HEK293 (cell line): ENCODE measurements around the gene TNC.

ENCODE experiments used
- ATF2 ChIP-seq: fragments of 450-650 bp; formaldehyde crosslinking; IDR thresholded peaks from 2 replicates; pipeline ENCODE4 v1.5.1; 2016; ENCODE audit warnings: missing biosample characterization, missing genetic modification characterization, low read depth
- BCL6B ChIP-seq: fragments of 450-650 bp; formaldehyde crosslinking; IDR thresholded peaks from 2 replicates; pipeline ENCODE4 v1.5.1; 2017; ENCODE audit warnings: missing biosample characterization, missing genetic modification characterization
- FEZF1 ChIP-seq: fragments of 450-650 bp; formaldehyde crosslinking; IDR thresholded peaks from 2 replicates; pipeline ENCODE4 v1.5.1; 2016; ENCODE audit warnings: missing biosample characterization, missing genetic modification characterization
- KLF17 ChIP-seq: fragments of 450-650 bp; formaldehyde crosslinking; IDR thresholded peaks from 2 replicates; pipeline ENCODE4 v1.5.1; 2016; ENCODE audit warnings: missing biosample characterization, missing genetic modification characterization
- KLF8 ChIP-seq: fragments of 450-650 bp; formaldehyde crosslinking; IDR thresholded peaks from 2 replicates; pipeline ENCODE4 v1.5.1; 2016; ENCODE audit warnings: missing biosample characterization, missing genetic modification characterization
- PRDM6 ChIP-seq: fragments of 450-650 bp; formaldehyde crosslinking; IDR thresholded peaks from 2 replicates; pipeline ENCODE4 v1.5.1; 2017; ENCODE audit warnings: missing biosample characterization, missing genetic modification characterization
- REST ChIP-seq: fragments of 450-650 bp; formaldehyde crosslinking; IDR thresholded peaks from 2 replicates; pipeline ENCODE4 v1.5.1; 2016; ENCODE audit warnings: missing biosample characterization, missing genetic modification characterization
- WT1 ChIP-seq: fragments of 450-650 bp; formaldehyde crosslinking; IDR thresholded peaks from 2 replicates; pipeline ENCODE4 v1.5.1; 2016; ENCODE audit warnings: missing biosample characterization, missing genetic modification characterization
- YY1 ChIP-seq: fragments of 450-650 bp; formaldehyde crosslinking; IDR thresholded peaks from 2 replicates; pipeline ENCODE4 v1.5.1; 2018; ENCODE audit warnings: missing biosample characterization, missing genetic modification characterization
- ZBTB21 ChIP-seq: fragments of 450-650 bp; formaldehyde crosslinking; IDR thresholded peaks from 2 replicates; pipeline ENCODE4 v1.5.1; 2017; ENCODE audit warnings: missing biosample characterization, missing genetic modification characterization
- ZNF350 ChIP-seq: fragments of 450-650 bp; formaldehyde crosslinking; IDR thresholded peaks from 2 replicates; pipeline ENCODE4 v1.5.0; 2017; ENCODE audit warnings: missing biosample characterization, mild to moderate bottlenecking, missing genetic modification characterization
- ZNF449 ChIP-seq: fragments of 450-650 bp; formaldehyde crosslinking; IDR thresholded peaks from 2 replicates; pipeline ENCODE4 v1.5.1; 2017; ENCODE audit warnings: missing biosample characterization, mild to moderate bottlenecking, missing genetic modification characterization, moderate library complexity
- ZNF518A ChIP-seq: fragments of 450-650 bp; formaldehyde crosslinking; conservative IDR thresholded peaks from 2 replicates; pipeline ENCODE4 v1.5.1; 2016; ENCODE audit warnings: low read depth, missing biosample characterization, missing genetic modification characterization
- ZNF639 ChIP-seq: fragments of 450-650 bp; formaldehyde crosslinking; IDR thresholded peaks from 2 replicates; pipeline ENCODE4 v1.5.1; 2016; ENCODE audit warnings: missing biosample characterization, missing genetic modification characterization
- ZNF654 ChIP-seq: fragments of 450-650 bp; formaldehyde crosslinking; IDR thresholded peaks from 2 replicates; pipeline ENCODE4 v1.5.1; 2016; ENCODE audit warnings: low read depth, missing biosample characterization, missing genetic modification characterization
- ZNF843 ChIP-seq: fragments of 450-650 bp; formaldehyde crosslinking; IDR thresholded peaks from 2 replicates; pipeline ENCODE4 v1.5.1; 2016; ENCODE audit warnings: missing biosample characterization, missing genetic modification characterization
- TF ChIP-seq, protein P1 (sequence below): fragments of 450-650 bp; formaldehyde crosslinking; IDR thresholded peaks from 2 replicates; pipeline ENCODE4 v1.5.1; 2016; ENCODE audit warnings: missing biosample characterization, missing genetic modification characterization, borderline replicate concordance

Gene TNC

GRCh38 chr9:114981063-114981462 is 136.9 kb downstream of the TNC start (continued):
- TF ChIP-seq, protein P1, sequence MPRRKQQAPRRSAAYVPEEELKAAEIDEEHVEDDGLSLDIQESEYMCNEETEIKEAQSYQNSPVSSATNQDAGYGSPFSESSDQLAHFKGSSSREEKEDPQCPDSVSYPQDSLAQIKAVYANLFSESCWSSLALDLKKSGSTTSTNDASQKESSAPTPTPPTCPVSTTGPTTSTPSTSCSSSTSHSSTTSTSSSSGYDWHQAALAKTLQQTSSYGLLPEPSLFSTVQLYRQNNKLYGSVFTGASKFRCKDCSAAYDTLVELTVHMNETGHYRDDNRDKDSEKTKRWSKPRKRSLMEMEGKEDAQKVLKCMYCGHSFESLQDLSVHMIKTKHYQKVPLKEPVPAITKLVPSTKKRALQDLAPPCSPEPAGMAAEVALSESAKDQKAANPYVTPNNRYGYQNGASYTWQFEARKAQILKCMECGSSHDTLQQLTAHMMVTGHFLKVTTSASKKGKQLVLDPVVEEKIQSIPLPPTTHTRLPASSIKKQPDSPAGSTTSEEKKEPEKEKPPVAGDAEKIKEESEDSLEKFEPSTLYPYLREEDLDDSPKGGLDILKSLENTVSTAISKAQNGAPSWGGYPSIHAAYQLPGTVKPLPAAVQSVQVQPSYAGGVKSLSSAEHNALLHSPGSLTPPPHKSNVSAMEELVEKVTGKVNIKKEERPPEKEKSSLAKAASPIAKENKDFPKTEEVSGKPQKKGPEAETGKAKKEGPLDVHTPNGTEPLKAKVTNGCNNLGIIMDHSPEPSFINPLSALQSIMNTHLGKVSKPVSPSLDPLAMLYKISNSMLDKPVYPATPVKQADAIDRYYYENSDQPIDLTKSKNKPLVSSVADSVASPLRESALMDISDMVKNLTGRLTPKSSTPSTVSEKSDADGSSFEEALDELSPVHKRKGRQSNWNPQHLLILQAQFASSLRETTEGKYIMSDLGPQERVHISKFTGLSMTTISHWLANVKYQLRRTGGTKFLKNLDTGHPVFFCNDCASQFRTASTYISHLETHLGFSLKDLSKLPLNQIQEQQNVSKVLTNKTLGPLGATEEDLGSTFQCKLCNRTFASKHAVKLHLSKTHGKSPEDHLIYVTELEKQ (tag by site-specific recombination): peak; percentile 8; the same call in 1 of the 2 replicates
- TF ChIP-seq ZNF350 (tag by site-specific recombination): 0 out of 2 replicates have a peak, but pooled peaks have one; percentile 19
- TF ChIP-seq REST (tag by site-specific recombination): no peak
- peak; percentile 70 for TF ChIP-seq PRDM6 (tag by site-specific recombination)
- TF ChIP-seq BCL6B (tag by site-specific recombination): peak; percentile 47; the same call in 1 of the 2 replicates
- peak; percentile 77 for TF ChIP-seq ZNF843 (tag by site-specific recombination)
- TF ChIP-seq FEZF1 (tag by site-specific recombination): peak; percentile 80
- peak; percentile 37; the same call in 1 of the 2 replicates for TF ChIP-seq KLF8 (tag by site-specific recombination)
- TF ChIP-seq ZNF639: 0 out of 2 replicates have a peak, but pooled peaks have one; percentile 44
- peak; percentile 56 for TF ChIP-seq WT1 (tag by site-specific recombination)
- TF ChIP-seq ZNF449: no peak
- peak; percentile 59; the same call in 1 of the 2 replicates for TF ChIP-seq KLF17 (tag by site-specific recombination)
- 0 out of 2 replicates have a peak, but pooled peaks have one; percentile 19 for TF ChIP-seq ZNF518A
- TF ChIP-seq ZNF654 (tag by site-specific recombination): peak; percentile 13; the same call in 1 of the 2 replicates
- 0 out of 2 replicates have a peak, but pooled peaks have one; percentile 22 for TF ChIP-seq ZBTB21 (tag by site-specific recombination)
- TF ChIP-seq YY1 (tag by site-specific recombination): no peak
- peak; percentile 48; the same call in 1 of the 2 replicates for TF ChIP-seq ATF2 (tag by site-specific recombination)
